OCI-LY3 (cell line): Measurements from ENCODE around the gene ZNF497.

Experiments used
- CTCF ChIP-seq: fragments of 200-600, 300-600 bp; sonication (generic); IDR thresholded peaks from 2 replicates; pipeline ENCODE4 v1.5.1; 2014; ENCODE audit warnings: antibody characterized with exemption, low read length, low read depth
- EZH2phosphoT487 ChIP-seq: fragments of 200-600 bp; shearing (Covaris generic); IDR thresholded peaks from 2 replicates; pipeline ENCODE4 v1.6.1; 2018; ENCODE audit warnings: antibody characterized with exemption, mixed run types, low read depth

GRCh38 chr19:58374200-58374599, 11.6 kb upstream of the ZNF497 start:
- TF ChIP-seq CTCF: no peak
- no peak for TF ChIP-seq EZH2phosphoT487
